Nephron progenitor cell (in vitro differentiated cells): ENCODE results near the gene PPP4R3A.
"Not testable (repeated sequence)": the region's sequence is repeated elsewhere in the genome, so short reads cannot be mapped to it uniquely, and the experiment has no call there.

ENCODE experiments used
- DNase-seq: peaks from one replicate; pipeline ENCODE4 v3.0.0; 2021
- H3K27ac Mint-ChIP-seq: 2 replicates; pipeline ENCODE4 v1.8.0; 2021; ENCODE audit warnings: mild to moderate bottlenecking, moderate library complexity, mixed read lengths
- H3K27me3 Mint-ChIP-seq: 2 replicates; pipeline ENCODE4 v1.8.0; 2021; ENCODE audit warnings: mild to moderate bottlenecking, low read depth, mixed read lengths; ENCODE audit not compliant: poor library complexity
- H3K36me3 Mint-ChIP-seq: 2 replicates; pipeline ENCODE4 v1.8.0; 2021; ENCODE audit warnings: low read depth, mixed read lengths
- H3K4me1 Mint-ChIP-seq: 2 replicates; pipeline ENCODE4 v1.8.0; 2021; ENCODE audit warnings: mixed read lengths
- H3K4me3 Mint-ChIP-seq: 2 replicates; pipeline ENCODE4 v1.8.0; 2021; ENCODE audit warnings: mild to moderate bottlenecking, moderate library complexity, mixed read lengths
- H3K9me3 Mint-ChIP-seq: 2 replicates; pipeline ENCODE4 v1.8.0; 2021; ENCODE audit warnings: mild to moderate bottlenecking, moderate library complexity, mixed read lengths
- CTCF ChIP-seq: fragments of 200-600 bp; sonication (generic); IDR thresholded peaks from 2 replicates; pipeline ENCODE4 v1.5.0; 2021; ENCODE audit warnings: antibody characterized with exemption

PPP4R3A gene

GRCh38 chr14:91545204-91545603, 35.1 kb upstream of the PPP4R3A start:
- Mint-ChIP-seq H3K27me3 (peaks cover 12% of the 10 kb centered on the region), H3K27ac (no peak overlapping the region), H3K9me3 (peaks cover 22% of the 10 kb centered on the region), H3K36me3 (peaks cover 7% of the 10 kb centered on the region), H3K4me1 (no peaks in the 10 kb centered on the region), H3K4me3 (no peak overlapping the region)
- no peak for TF ChIP-seq CTCF
- DNase-seq, result no peak

GRCh38 chr14:91536327-91536726, 26.2 kb upstream of the PPP4R3A start:
- no peaks in the 10 kb centered on the region for H3K4me1 Mint-ChIP-seq
- no peak for TF ChIP-seq CTCF
- no peak overlapping the region for H3K4me3 Mint-ChIP-seq
- peaks cover 14% of the 10 kb centered on the region for H3K27me3 Mint-ChIP-seq
- H3K36me3 Mint-ChIP-seq, result peaks cover 7% of the 10 kb centered on the region
- H3K27ac Mint-ChIP-seq, result no peak overlapping the region
- DNase-seq, result no peak
- H3K9me3 Mint-ChIP-seq, result peaks cover 31% of the 10 kb centered on the region

- H3K4me1 Mint-ChIP-seq, DNase-seq, H3K36me3 Mint-ChIP-seq, H3K27ac Mint-ChIP-seq, H3K4me3 Mint-ChIP-seq: not testable (repeated sequence)
- Mint-ChIP-seq H3K27me3 (peaks cover 12% of the 10 kb centered on the region), H3K9me3 (peaks cover 13% of the 10 kb centered on the region)
Observed at GRCh38 chr14:91534059-91534458, 23.9 kb upstream of the PPP4R3A start.

GRCh38 chr14:91533623-91534022, 23.5 kb upstream of the PPP4R3A start:
- H3K27me3 Mint-ChIP-seq, result peaks cover 11% of the 10 kb centered on the region
- H3K4me3 Mint-ChIP-seq, result no peak overlapping the region
- no peak for TF ChIP-seq CTCF
- no peak overlapping the region for H3K27ac Mint-ChIP-seq
- H3K9me3 Mint-ChIP-seq, result peaks cover 9% of the 10 kb centered on the region
- H3K4me1 Mint-ChIP-seq, result no peaks in the 10 kb centered on the region
- no peaks in the 10 kb centered on the region for H3K36me3 Mint-ChIP-seq
- DNase-seq, result no peak

DNA sequence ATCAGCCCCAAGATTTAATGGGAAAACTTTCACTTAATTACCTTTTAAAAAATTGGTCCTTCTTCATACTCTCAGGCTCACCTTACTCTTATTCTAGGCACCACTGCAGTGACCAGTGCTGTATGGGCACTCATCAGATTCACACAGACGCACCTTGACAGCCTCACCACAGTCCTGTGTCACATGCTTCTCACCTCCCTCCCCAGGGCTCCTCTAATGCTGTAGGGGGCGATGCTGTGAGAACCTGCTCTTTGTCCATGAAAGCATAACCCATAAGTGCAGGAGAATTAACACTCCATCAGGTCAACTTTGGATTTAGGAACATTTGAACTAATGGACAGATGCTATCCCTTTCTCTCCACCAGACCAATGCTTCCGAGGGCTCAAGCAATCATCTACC, 13.9 kb upstream of the PPP4R3A start:
- no peaks in the 10 kb centered on the region for H3K36me3 Mint-ChIP-seq
- DNase-seq, result no peak
- peaks cover 7% of the 10 kb centered on the region for H3K9me3 Mint-ChIP-seq
- H3K4me3 Mint-ChIP-seq, result no peak overlapping the region
- H3K27me3 Mint-ChIP-seq, result peaks cover 20% of the 10 kb centered on the region
- H3K4me1 Mint-ChIP-seq, result peaks cover 5% of the 10 kb centered on the region
- no peak for TF ChIP-seq CTCF
- no peak overlapping the region for H3K27ac Mint-ChIP-seq

DNA sequence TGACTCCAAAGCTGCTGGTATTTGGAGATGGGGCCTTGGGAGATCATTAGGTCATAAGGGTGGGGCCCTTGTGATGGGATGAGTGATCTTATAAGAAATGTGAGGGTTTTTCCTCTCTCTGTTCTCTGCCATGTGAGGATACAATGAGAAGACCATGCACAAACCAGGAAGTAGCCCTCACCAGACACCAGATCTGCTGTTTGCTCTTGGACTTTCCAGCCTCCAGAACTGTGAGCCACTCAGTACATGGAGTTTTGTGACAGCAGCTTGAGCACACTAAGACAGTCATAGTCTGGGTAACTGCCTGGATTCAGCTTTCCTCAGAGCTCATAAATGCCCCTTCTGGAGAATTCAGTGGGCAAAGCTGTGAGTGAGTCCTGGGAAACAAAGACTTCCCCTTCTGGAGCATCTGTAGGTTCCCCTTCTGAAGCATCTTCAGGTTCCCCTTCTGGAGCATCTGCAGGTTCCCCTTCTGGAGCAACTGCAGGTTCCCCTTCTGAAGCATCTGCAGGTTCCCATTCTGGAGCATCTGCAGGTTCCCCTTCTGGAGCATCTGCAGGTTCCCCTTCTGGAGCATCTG, 11.0 kb upstream of the PPP4R3A start:
- Mint-ChIP-seq H3K27ac (no peak overlapping the region), H3K4me3 (no peak overlapping the region), H3K36me3 (no peaks in the 10 kb centered on the region), H3K27me3 (peaks cover 25% of the 10 kb centered on the region), H3K9me3 (peaks cover 7% of the 10 kb centered on the region), H3K4me1 (peaks cover under 1% of the 10 kb centered on the region)
- DNase-seq, result no peak
- TF ChIP-seq CTCF, result no peak
